Adrenal gland (tissue), 5 donors: Measurements from ENCODE around the gene APOA5.

Source experiments
- CTCF ChIP-seq, 6 experiments: fragments of 450-650 bp in 4 of 6; fragments of 200-600 bp in 2 of 6; sonication (generic) in 1 of 6; IDR thresholded peaks; 1 replicate in 5 of 6; 2 replicates in 1 of 6; pipeline versions ENCODE4 v1.5.1 to v1.8.0; 2016 to 2021; ENCODE audit warnings: antibody characterized with exemption in 6 of 6, mild to moderate bottlenecking in 2 of 6, moderate library complexity in 1 of 6
- POLR2A ChIP-seq, 2 donors: fragments of 450-650 bp; IDR thresholded peaks; one replicate each; pipeline ENCODE4 v1.6.1; 2017; ENCODE audit warnings: antibody characterized with exemption in 2 of 2, mild to moderate bottlenecking in 2 of 2, moderate library complexity in 1 of 2
- donor health status: DM: no; HTN: no; CAD: no.

GRCh38 chr11:116807601-116808261 lies 16.1 kb upstream of the APOA5 start:
- no peak for TF ChIP-seq CTCF (IDR thresholded peaks at IDR 0.05)
- TF ChIP-seq POLR2A (IDR thresholded peaks at IDR 0.05), result no peak
